Neural cell (in vitro differentiated cells): ENCODE measurements around the gene CUBN. TPM values are rescaled to one million over a fixed set of nuclear protein-coding genes. Genes with fewer than 3 reads are reported as not detected.

Source experiments
- H2AFZ ChIP-seq: fragments of 200-600, 300-800 bp; sonication (generic), shearing (Covaris generic); 2 replicates; pipeline ENCODE4 v1.6.0; 2014; ENCODE audit warnings: low read depth, mild to moderate bottlenecking, antibody characterized with exemption, low read length, moderate library complexity
- H3F3A ChIP-seq: fragments of 200-600 bp; shearing (Covaris generic); 2 replicates; pipeline ENCODE4 v1.6.1; 2016; ENCODE audit warnings: mild to moderate bottlenecking, moderate library complexity, mixed read lengths, antibody characterized with exemption, low read length; ENCODE audit not compliant: insufficient read depth, poor library complexity, severe bottlenecking
- H3K27ac ChIP-seq: fragments of 200-600, 300-800 bp; sonication (generic), shearing (Covaris generic); 2 replicates; pipeline ENCODE4 v1.5.1; 2014; ENCODE audit warnings: mild to moderate bottlenecking, low read length, moderate library complexity
- H3K27me3 ChIP-seq: fragments of 300-800, 200-600 bp; sonication (generic), shearing (Covaris generic); 2 replicates; pipeline ENCODE4 v1.6.0; 2014; ENCODE audit warnings: mild to moderate bottlenecking, low read depth, low read length, moderate library complexity; ENCODE audit not compliant: insufficient read depth
- H3K36me3 ChIP-seq: fragments of 300-800, 200-600 bp; sonication (generic), shearing (Covaris generic); 2 replicates; pipeline ENCODE4 v1.5.1; 2014; ENCODE audit warnings: mild to moderate bottlenecking, antibody characterized with exemption, low read length, moderate library complexity; ENCODE audit not compliant: insufficient read depth
- H3K4me2 ChIP-seq: fragments of 300-800, 200-600 bp; sonication (generic), shearing (Covaris generic); 2 replicates; pipeline ENCODE4 v1.6.0; 2014; ENCODE audit warnings: mild to moderate bottlenecking, low read length
- H3K4me3 ChIP-seq: fragments of 300-800, 200-600 bp; sonication (generic), shearing (Covaris generic); 2 replicates; pipeline ENCODE4 v1.5.1; 2014; ENCODE audit warnings: mild to moderate bottlenecking, low read length, moderate library complexity
- H3K79me2 ChIP-seq: fragments of 200-600 bp; shearing (Covaris generic); replicated peaks from 2 replicates; pipeline ENCODE4 v1.6.0; 2014; ENCODE audit warnings: mild to moderate bottlenecking, low read length, moderate library complexity; ENCODE audit not compliant: insufficient read depth
- H3K9ac ChIP-seq: fragments of 300-800, 200-600 bp; sonication (generic), shearing (Covaris generic); 2 replicates; pipeline ENCODE4 v1.6.1; 2016; ENCODE audit warnings: mild to moderate bottlenecking, low read length, mixed read lengths
- H3K9me2 ChIP-seq: fragments of 200-600 bp; shearing (Covaris generic); 2 replicates; pipeline ENCODE4 v1.6.1; 2016; ENCODE audit warnings: mild to moderate bottlenecking, low read length, mixed read lengths; ENCODE audit not compliant: insufficient read depth
- H3K9me3 ChIP-seq: fragments of 200-600, 300-800 bp; sonication (generic), shearing (Covaris generic); 2 replicates; pipeline ENCODE4 v1.6.1; 2016; ENCODE audit warnings: mild to moderate bottlenecking, mixed run types, low read length, moderate library complexity, mixed read lengths
- H4K20me1 ChIP-seq: fragments of 200-600 bp; shearing (Covaris generic); 2 replicates; pipeline ENCODE4 v1.6.1; 2016; ENCODE audit warnings: mild to moderate bottlenecking, mixed run types; ENCODE audit not compliant: insufficient read depth
- CTCF ChIP-seq: fragments of 450-650 bp; IDR thresholded peaks from 2 replicates; pipeline ENCODE4 v1.5.1; 2014; ENCODE audit warnings: antibody characterized with exemption, mild to moderate bottlenecking, moderate library complexity; ENCODE audit not compliant: poor library complexity, severe bottlenecking
- EP300 ChIP-seq: fragments of 450-650 bp; conservative IDR thresholded peaks from 2 replicates; pipeline ENCODE4 v1.6.1; 2014; ENCODE audit warnings: antibody characterized with exemption, mild to moderate bottlenecking, moderate library complexity; ENCODE audit not compliant: poor library complexity, severe bottlenecking
- EZH2 ChIP-seq: fragments of 200-600, 300-800 bp; shearing (Covaris generic), sonication (generic); IDR thresholded peaks from 2 replicates; pipeline ENCODE4 v1.6.1; 2014; ENCODE audit warnings: antibody characterized with exemption, low read length, borderline replicate concordance, mild to moderate bottlenecking; ENCODE audit not compliant: insufficient read depth, poor library complexity, severe bottlenecking
- MXI1 ChIP-seq: fragments of 450-650 bp; conservative IDR thresholded peaks from 2 replicates; pipeline ENCODE4 v1.6.1; 2014; ENCODE audit warnings: antibody characterized with exemption, mild to moderate bottlenecking; ENCODE audit not compliant: poor library complexity, severe bottlenecking
- POLR2AphosphoS5 ChIP-seq: IDR thresholded peaks from 2 replicates; pipeline ENCODE4 v1.6.1; 2012
- RAD21 ChIP-seq: fragments of 450-650 bp; conservative IDR thresholded peaks from 2 replicates; pipeline ENCODE4 v1.6.1; 2014; ENCODE audit warnings: antibody characterized with exemption, mild to moderate bottlenecking, moderate library complexity
- REST ChIP-seq: IDR thresholded peaks from 2 replicates; pipeline ENCODE4 v1.6.1; 2012; ENCODE audit warnings: borderline replicate concordance
- SMC3 ChIP-seq: fragments of 450-650 bp; conservative IDR thresholded peaks from 2 replicates; pipeline ENCODE4 v1.6.1; 2014; ENCODE audit warnings: antibody characterized with exemption, mild to moderate bottlenecking, moderate library complexity; ENCODE audit not compliant: poor library complexity
- TAF1 ChIP-seq: IDR thresholded peaks from 2 replicates; pipeline ENCODE4 v1.6.1; 2012; ENCODE audit warnings: low read depth
- polyA plus RNA-seq: library from polyadenylated mRNA; depleted of rRNA; stranded (reverse); fragments of >200 nt; gene quantifications from 2 replicates; pipeline ENCODE4 v1.2.3, GENCODE V29; 2014

Gene CUBN
- polyA plus RNA-seq, 1 donor from 2014 or later = 7.1 TPM

- Histone ChIP-seq H3K9ac (no peak overlapping the region), H3K4me2 (no peak overlapping the region), H4K20me1 (no peaks in the 10 kb centered on the region), H3K9me3 (no peaks in the 10 kb centered on the region), H3F3A (no peaks in the 10 kb centered on the region), H3K4me3 (no peak overlapping the region), H3K9me2 (no peaks in the 10 kb centered on the region), H3K27me3 (no peaks in the 10 kb centered on the region), H3K79me2 (no peaks in the 10 kb centered on the region), H3K36me3 (no peaks in the 10 kb centered on the region), H3K27ac (no peak overlapping the region), H2AFZ (no peak overlapping the region)
- TF ChIP-seq EP300 = no peak
- no peak for TF ChIP-seq REST
- TF ChIP-seq EZH2 = no peak
- TF ChIP-seq TAF1 = no peak
- no peak for TF ChIP-seq RAD21
- TF ChIP-seq CTCF = no peak
- TF ChIP-seq POLR2AphosphoS5 = no peak
- no peak for TF ChIP-seq SMC3
- no peak for TF ChIP-seq MXI1
Observed at GRCh38 chr10:17058093-17058492, 71.5 kb downstream of the CUBN start.

GRCh38 chr10:17056781-17057428 lies 72.7 kb downstream of the CUBN start:
- no peaks in the 10 kb centered on the region for H3K9me3 ChIP-seq
- H2AFZ ChIP-seq = no peak overlapping the region
- TF ChIP-seq SMC3 (no peak), RAD21 (no peak), MXI1 (no peak), CTCF (no peak), POLR2AphosphoS5 (no peak), EZH2 (no peak), REST (no peak), EP300 (no peak), TAF1 (no peak)
- H3K36me3 ChIP-seq = no peaks in the 10 kb centered on the region
- H3K4me2 ChIP-seq = no peak overlapping the region
- no peaks in the 10 kb centered on the region for H3K9me2 ChIP-seq
- no peaks in the 10 kb centered on the region for H3K27me3 ChIP-seq
- no peaks in the 10 kb centered on the region for H3K79me2 ChIP-seq
- H3K9ac ChIP-seq = no peak overlapping the region
- H4K20me1 ChIP-seq = no peaks in the 10 kb centered on the region
- H3F3A ChIP-seq = no peaks in the 10 kb centered on the region
- H3K27ac ChIP-seq = no peak overlapping the region
- no peak overlapping the region for H3K4me3 ChIP-seq
